Measurements from ENCODE around the gene TLE4. TPM values are rescaled to one million over a fixed set of nuclear protein-coding genes. Genes with fewer than 3 reads are reported as not detected.

Gene TLE4
- total RNA-seq, 1 donor from 2014 or later, result 10.8 TPM

GRCh38 chr9:79629721-79630120 lies 58.0 kb downstream of the TLE4 start:
- no peaks in the 10 kb centered on the region for H3K27me3 ChIP-seq (ENCODE audit: control insufficient read depth, insufficient read depth, low read length)
- FAIRE-seq (no peak), DNase-seq (ENCODE audit: low read depth) (no peak)
- no peak overlapping the region for H3K4me3 ChIP-seq (ENCODE audit: low read depth, low read length)
- TF ChIP-seq CTCF (IDR thresholded peaks at IDR 0.05; ENCODE audit: insufficient read depth, low read length, severe bottlenecking), result no peak
- no peaks in the 10 kb centered on the region for H3K36me3 ChIP-seq (ENCODE audit: control insufficient read depth, insufficient read depth, low read length)

GRCh38 chr9:79630521-79631403 lies 59.0 kb downstream of the TLE4 start:
- no peak for FAIRE-seq
- Histone ChIP-seq H3K27me3 (ENCODE audit: control insufficient read depth, insufficient read depth, low read length) (no peaks in the 10 kb centered on the region), H3K4me3 (ENCODE audit: low read depth, low read length) (no peak overlapping the region), H3K36me3 (ENCODE audit: control insufficient read depth, insufficient read depth, low read length) (no peaks in the 10 kb centered on the region)
- no peak for TF ChIP-seq CTCF (IDR thresholded peaks at IDR 0.05; ENCODE audit: insufficient read depth, low read length, severe bottlenecking)
- no peak for DNase-seq (ENCODE audit: low read depth)

GRCh38 chr9:79632060-79632459 lies 60.3 kb downstream of the TLE4 start:
- Histone ChIP-seq H3K36me3 (ENCODE audit: control insufficient read depth, insufficient read depth, low read length) (no peaks in the 10 kb centered on the region), H3K27me3 (ENCODE audit: control insufficient read depth, insufficient read depth, low read length) (no peaks in the 10 kb centered on the region), H3K4me3 (ENCODE audit: low read depth, low read length) (no peak overlapping the region)
- DNase-seq (ENCODE audit: low read depth) (no peak), FAIRE-seq (no peak)
- TF ChIP-seq CTCF (IDR thresholded peaks at IDR 0.05; ENCODE audit: insufficient read depth, low read length, severe bottlenecking), result no peak

- no peaks in the 10 kb centered on the region for H3K27me3 ChIP-seq (ENCODE audit: control insufficient read depth, insufficient read depth, low read length)
- DNase-seq (ENCODE audit: low read depth) (no peak), FAIRE-seq (no peak)
Observed at GRCh38 chr9:79632705-79633104, 60.9 kb downstream of the TLE4 start.

GRCh38 chr9:79633558-79633957 lies 61.8 kb downstream of the TLE4 start:
- no peak for DNase-seq (ENCODE audit: low read depth)
- no peak for FAIRE-seq
- TF ChIP-seq CTCF (IDR thresholded peaks at IDR 0.05; ENCODE audit: insufficient read depth, low read length, severe bottlenecking), result no peak

More at GRCh38 chr9:79632705-79633104, 60.9 kb downstream of the TLE4 start:
- no peak for TF ChIP-seq CTCF (IDR thresholded peaks at IDR 0.05; ENCODE audit: insufficient read depth, low read length, severe bottlenecking)
- Histone ChIP-seq H3K36me3 (ENCODE audit: control insufficient read depth, insufficient read depth, low read length) (no peaks in the 10 kb centered on the region), H3K4me3 (ENCODE audit: low read depth, low read length) (no peak overlapping the region)

More at GRCh38 chr9:79633558-79633957, 61.8 kb downstream of the TLE4 start:
- Histone ChIP-seq H3K4me3 (ENCODE audit: low read depth, low read length) (no peak overlapping the region), H3K27me3 (ENCODE audit: control insufficient read depth, insufficient read depth, low read length) (no peaks in the 10 kb centered on the region), H3K36me3 (ENCODE audit: control insufficient read depth, insufficient read depth, low read length) (no peaks in the 10 kb centered on the region)

All from bronchial epithelial cell (primary cell).